HG02885 (cell line): ENCODE measurements around the gene S100P.
"Not testable (repeated sequence)": the region's sequence is repeated elsewhere in the genome, so short reads cannot be mapped to it uniquely, and the experiment has no call there.

Experiments used
- ATAC-seq: cut with Tn5 transposase; IDR thresholded peaks from one replicate; pipeline ENCODE4 v1.9.1; 2021; ENCODE audit warnings: mild to moderate bottlenecking; ENCODE audit not compliant: unreplicated experiment, poor library complexity

S100P gene

DNA sequence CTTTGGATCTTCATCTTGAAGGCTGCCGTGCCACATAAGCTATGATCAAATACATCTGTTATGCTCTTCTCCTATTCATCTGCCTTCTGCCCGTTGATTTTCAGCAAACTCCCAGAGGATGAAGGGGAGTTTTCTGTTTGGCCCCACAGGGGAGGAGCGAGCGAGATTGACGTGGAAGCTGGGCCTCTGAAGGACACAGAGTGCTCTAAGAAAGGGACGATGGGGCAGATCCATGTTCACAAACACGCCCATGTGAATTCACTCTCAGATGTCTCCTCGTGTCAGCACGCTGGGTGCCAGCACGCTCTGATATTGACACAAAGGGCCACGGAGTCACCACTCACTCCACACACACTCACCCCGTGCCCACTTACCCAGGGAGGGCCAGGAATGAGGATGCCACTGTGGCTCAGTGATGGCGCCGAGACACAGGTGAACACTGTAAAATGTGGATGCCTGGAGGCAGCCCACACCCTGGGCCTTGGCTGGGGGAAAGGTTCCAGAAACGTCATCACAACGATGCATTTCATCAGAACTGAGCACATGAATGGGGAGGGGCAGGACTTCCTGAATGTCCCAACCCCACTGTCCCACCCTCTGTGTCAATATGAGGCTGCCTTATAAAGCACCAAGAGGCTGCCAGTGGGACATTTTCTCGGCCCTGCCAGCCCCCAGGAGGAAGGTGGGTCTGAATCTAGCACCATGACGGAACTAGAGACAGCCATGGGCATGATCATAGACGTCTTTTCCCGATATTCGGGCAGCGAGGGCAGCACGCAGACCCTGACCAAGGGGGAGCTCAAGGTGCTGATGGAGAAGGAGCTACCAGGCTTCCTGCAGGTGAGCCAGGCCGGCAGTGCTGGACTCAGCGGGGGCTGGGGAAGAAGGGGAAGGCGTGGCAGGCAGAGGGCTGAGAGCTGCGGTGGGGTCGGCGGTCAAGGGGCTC, at the start of gene S100P:
TSS of gene S100P (plus strand) at position 648 of the 946 bp plus-strand sequence. CDS start at position 703, 55 bp downstream.
- ATAC-seq, result no peak

DNA sequence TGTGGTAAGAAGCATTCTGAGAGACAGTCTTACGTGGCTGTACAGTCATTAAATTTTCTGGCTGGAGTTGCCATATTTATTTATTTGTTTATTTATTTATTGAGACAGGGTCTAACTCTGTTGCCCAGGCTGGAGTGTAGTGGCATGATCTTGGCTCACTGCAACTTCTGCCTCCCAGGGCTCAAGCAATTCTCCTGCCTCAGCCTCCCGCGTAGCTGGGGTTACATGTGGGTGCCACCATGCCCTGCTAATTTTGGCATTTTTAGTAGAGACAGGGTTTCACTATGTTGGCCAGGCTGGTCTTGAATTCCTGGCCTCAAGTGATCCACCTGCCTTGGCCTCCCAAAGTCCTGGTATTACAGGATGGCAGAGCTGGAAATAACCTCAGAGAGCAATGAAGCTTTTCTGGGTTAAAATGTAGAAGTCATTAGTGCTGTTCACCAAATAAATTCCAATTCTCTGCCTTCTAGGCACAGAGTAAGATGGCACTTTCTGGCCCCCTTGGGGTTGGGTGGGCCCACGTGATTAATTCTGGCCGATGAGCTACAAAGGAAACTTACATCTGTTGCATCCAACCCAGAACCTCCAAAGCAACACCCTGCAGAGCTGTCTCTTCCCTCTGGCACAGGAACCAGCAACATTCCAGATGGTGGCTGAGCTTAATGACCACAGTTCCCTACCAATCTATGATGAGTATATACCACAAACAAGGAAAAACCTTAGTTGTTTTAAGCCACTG, 48.7 kb upstream of the S100P start:
- no peak for ATAC-seq

DNA sequence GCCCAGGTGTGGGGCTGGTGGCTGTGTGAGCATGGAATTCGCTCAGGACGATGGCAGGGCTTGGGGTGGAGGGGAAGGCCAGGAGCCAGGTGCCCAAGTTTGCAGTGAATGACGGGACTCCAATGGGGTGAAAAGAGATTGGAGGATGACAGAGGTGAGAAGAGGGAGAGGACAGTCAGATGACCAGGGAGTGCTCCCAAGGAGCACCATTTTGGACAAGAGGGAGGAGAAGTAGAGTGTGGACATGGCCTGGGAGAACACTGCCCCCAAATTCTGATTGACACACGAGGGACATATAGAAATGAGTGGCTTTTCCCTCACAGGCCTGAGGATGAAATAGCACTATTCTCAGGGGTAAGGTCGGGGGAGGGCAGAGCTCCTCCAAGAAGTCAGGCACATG, 46.5 kb upstream of the S100P start:
- no peak for ATAC-seq

DNA sequence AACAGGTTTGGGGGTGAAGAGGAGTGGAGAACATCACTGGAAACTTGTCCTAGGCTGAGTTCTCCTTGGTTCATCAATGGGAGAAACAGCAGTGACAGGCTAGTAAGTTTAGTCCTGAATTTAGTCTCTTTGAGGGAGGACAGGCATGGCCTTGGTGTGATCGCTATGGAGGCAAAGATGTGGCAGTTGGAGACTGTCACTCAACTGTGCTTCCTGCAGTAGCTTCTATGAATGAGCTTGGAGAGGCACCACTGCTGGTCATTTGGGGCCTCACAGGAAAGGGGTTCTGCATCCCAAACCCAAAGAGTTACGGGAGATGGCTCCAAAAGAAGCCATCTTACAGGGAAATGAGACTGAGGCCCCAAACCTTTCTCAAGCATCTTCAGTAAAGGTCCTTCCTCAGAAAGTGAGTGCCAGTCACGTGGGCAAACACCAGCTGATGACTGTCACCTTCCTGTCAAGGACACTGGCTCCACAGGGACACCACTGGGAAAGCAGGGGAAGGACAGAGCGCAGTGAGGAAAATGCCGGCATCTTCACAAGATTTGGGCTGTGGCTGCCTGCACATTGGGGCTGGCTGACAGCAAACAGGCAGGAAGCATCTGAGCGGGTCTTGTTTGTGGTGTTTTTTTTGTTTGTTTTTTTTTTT, 46.0 kb upstream of the S100P start:
- no peak for ATAC-seq

DNA sequence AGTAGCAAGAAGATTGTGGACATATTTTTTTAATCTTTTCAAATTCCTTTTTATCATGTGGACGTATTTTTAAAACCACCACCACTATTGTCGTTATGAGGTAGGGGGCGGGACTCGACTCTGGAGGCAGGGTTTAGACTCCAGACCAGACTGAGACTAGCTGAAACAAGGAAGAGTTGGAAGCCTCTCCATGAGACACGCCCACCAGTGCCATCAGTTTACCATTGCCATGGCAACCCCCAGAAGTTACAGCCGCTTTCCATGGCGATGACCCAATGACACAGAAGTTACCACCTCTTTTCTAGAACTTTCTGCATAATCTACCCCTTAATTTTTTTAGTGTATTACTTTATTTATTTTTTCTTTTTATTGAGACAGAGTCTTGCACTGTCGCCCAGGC, 44.5 kb upstream of the S100P start:
- ATAC-seq, result no peak

DNA sequence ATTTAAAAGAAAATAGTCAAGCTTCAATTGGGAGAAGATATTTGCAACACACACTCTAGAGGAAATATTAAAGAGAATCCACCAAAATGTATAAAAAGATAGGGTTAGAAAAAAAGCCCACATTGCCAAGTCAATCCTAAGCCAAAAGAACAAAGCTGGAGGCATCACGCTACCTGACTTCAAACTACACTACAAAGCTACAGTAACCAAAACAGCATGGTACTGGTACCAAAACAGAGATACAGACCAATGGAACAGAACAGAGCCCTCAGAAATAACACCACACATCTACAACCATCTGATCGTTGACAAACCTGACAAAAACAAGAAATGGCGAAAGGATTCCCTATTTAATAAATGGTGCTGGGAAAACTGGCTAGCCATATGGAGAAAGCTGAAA, 39.5 kb upstream of the S100P start:
- not testable (repeated sequence) for ATAC-seq

DNA sequence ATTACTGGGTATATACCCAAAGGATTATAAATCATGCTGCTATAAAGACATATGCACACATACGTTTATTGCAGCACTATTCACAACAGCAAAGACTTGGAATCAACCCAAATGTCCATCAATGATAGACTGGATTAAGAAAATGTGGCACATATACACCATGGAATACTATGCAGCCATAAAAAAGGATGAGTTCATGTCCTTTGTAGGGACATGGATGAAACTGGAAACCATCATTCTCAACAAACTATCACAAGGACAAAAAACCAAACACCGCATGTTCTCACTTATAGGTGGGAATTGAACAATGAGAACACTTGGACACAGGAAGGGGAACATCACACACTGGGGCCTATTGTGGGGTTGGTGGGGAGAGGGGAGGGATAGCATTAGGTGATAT, 38.4 kb upstream of the S100P start:
- not testable (repeated sequence) for ATAC-seq

DNA sequence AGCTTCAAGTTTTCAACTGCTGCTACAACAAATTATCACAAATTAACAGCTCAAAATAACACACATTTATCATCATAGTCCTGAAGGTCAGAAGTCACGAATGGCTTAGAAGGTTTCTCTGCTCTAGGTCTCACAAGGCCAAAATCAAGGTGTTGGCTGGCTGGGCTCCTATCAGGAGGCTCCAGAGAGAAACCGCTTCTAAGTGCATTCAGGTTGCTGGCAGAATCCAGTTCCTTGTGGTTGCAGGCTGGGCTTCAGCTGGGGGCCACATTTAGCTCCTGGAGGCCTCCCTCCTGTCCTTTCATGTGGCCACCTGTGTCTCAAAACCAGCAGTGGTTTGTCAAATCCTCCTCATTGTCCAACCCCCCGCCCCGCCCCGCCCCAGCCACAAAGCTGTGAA, 37.8 kb upstream of the S100P start:
- no peak for ATAC-seq

DNA sequence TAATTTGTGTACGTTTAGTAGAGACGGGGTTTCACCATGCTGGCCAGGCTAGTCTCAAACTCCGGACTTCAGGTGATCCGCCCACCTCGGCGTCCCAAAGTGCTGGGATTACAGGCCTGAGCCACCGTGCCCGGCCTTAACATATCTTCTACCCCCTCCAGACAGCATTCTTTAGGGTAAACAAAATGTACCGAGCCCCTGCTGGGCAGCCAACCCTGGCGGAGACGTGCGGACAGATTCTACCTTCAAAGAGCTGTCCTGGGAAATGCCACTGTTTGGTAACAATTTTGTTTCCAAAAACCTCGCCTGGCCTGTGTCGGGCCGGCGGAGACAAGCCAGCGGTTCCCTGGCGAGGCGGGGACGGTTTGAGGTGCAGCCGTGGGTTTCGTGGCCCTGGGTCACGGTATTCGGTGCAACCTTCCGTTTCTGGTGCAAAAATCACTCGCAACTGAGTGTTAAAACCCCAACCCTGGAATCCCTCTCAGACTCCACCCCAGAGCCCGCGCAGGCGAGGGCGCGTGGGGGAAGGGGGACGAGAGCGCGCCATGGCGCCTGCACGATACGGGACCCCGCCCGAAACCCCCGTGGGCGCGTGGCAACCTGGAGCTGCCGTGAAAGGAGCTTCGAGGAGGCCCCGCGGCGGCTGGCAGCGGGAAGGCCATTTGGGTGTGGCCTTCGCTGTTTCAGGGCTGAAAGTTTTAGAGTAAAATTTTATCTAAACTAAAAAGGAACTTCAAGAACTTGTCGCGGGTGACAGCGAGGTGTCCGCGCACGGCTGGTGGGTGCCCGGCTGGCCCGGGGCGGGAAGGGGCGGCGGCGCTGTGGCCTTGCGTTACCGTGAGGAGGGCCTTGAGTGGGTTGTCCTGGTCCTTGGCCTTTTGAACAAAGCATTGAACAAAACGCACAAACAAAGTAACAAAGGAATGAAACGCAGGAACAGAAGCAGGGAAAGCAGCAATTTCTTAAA, 36.2 kb upstream of the S100P start:
- ATAC-seq, result no peak

DNA sequence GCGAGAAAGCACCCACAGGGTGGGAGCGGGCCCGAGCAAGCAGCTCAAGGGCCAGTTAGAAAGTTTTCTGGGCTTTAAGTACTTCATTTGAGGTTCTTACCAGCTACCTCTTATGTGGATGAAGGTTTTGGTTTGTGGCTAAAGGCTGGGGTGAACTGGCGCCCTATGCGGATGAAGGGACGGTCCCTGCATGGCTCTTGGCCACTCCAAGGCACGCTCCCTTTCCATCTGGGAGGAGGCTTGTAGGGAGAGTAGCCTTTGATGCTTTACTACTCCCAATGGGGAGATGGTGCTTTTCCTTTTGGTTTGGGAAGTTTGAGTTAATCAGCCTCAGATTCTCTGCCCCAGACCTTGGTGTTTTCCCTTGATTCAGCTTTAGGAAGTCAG, 35.5 kb upstream of the S100P start:
- ATAC-seq, result no peak

DNA sequence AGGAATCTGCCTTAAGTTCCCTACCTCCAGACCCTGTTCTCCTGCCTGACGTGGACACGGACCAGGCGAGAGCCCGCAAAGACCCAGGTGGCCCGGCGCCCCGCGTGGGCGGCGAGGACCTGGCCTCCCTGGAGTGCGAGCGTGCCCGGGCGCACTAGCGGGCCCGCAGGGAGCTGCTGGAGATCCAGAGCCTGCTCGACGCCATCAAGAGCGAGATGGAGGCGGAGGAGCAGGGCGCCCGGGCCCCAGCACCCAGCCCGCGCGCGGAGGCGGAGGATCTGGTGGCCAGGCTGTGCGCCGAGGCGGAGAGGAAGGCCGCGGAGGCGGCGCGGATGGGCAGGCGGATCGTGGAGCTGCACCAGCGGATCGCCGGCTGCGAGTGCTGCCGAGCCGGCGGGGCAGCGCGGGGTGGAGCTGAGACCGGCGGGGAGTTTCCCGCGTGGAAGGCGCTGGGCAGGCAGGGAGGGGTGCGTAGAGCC, 35.0 kb upstream of the S100P start:
- ATAC-seq, result no peak

DNA sequence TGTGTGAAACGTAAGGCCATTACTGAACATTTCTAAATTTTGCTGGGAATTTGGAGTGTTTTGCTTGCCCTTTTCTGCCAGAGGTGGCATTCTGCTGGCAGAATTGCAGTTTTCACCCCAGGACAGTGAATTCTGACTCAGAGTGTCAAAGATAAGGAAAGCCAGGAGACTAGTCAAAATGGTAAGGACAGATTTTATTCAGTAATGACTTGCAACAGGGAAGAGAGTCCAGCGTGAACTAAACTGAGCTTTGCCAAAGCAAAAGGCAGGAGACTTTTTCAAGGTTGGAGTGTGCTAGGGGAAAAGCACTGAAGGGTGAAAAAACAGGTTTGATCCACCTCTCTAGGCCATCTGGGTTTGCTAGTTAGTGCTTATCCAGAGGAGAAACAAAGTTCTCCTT, 33.8 kb upstream of the S100P start:
- no peak for ATAC-seq

DNA sequence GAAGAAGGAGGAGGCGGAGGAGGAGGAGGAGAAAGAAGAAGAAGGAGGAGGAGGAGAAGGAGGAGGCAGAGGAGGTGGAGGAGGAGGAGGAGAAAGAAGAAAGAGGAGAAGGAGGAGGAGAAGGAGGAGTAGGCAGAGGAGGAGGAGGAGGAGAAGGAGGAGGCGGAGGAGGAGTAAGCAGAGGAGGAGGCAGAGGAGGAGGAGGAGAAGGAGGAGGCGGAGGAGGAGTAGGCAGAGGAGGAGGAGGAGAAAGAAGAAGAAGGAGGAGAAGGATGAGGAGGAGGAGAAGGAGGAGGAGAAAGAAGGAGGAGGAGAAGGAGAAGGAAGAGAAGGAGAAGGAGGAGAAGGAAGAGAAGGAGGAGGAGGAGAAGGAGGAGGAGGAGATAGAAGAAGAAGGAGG, 33.2 kb upstream of the S100P start:
- ATAC-seq, result no peak

DNA sequence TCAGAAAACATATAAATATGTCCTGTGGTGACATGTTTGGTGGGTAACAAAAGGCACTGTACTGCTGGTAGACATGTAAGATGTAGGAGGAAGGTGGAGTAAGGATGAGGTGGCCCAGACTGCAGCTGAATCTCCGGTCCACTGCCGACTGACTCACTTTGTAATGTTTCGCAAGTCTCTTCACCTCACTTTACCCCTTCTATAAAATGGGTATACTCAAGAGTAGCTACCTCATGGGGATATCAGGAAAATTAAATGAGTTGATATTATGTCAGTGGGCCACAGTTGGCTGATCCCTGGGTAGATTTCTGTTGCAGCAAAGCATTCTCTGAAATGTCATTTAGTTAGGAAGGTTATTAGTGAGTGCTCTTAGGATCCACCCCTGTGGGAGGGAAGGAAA, 31.1 kb upstream of the S100P start:
- ATAC-seq, result no peak

DNA sequence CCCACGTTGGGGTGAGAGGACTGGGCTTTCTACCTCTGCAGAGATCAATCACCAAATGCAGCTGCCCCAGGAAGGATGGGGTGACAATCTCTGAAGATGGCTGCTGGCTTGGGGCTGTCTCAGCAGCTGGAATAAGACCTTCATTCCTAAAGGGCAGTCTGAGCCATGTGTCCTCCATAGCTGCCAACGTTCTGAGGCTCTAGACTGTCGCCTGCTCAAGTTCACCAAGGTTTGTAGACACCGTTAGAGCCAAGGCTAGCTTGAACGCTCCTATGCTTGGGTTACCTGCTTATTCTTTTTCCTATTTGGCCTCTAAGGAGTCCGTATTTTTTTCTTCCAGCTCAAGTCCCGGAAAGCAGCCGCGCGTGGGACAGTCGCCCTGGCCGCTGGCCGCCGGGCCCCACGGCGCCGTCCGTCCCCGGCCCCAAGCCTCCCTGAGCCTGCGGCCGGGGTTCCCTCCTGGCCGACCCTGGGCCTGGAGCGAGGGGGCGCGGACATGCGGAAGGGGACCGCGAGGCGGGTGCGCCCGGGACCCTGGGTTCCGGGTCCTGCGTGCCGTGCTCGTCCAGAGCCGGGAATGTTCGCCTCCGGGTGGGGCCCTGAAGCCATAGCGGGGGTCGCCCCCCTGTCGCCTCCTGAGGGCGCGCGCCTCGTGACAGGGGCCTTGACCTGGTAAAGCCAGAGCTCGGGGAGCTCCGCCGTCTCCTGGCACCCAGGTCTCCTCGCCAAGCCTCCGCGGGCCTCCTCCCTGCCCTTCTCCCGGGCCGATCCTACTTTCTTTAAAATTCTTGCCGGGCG, 29.9 kb upstream of the S100P start:
- ATAC-seq, result no peak

DNA sequence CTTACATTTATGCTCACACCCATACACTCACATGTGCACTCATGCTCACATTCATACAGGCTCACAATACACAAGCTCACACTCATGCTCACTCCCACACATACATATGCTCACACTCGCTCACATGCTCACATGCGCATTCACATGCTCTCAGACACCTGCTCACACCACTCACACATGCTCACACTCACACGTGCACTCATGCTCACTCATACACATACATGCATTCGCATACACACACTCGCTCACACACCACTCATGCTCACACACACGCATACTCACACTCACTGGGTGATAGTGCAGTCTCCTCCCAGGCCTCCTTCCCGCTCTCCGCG, 28.4 kb upstream of the S100P start:
- ATAC-seq, result no peak

DNA sequence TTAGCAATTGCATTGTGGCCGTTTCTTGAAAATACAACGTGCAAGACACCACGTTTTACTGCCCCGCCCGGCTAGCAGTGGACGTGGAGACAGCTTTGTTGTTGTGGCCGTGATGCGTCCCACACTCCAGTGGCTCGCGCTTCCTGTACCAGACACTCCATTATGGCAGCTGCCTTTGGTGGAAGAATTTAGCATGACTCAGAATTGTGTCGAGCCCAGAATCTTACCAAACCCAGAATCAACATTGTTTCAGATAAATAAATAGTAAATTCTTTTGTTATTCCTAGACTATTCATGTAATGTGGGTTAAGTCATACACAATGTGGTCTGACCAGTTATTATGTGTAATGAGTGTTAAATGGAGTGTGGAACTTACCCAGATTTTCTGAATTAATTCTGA, 25.3 kb upstream of the S100P start:
- ATAC-seq, result no peak

DNA sequence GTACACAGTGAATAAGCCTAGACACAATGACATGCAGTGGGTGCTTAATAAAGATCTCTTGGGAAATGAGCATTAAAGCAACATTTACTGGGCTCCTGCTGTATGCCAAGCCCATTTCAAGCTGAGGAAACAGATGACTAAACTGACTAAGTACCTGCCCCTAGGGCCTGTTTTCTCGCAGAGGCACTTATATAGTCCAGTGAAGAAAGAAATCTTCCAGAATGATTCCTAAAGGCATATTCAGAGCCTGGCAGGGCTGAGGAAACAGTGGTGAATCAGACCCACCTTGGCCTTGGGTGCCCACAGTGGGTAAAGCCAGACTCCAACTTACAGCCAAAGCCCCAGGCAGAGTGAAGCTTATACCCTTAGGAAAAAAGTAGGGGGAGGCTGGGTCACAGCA, 22.0 kb upstream of the S100P start:
- no peak for ATAC-seq

DNA sequence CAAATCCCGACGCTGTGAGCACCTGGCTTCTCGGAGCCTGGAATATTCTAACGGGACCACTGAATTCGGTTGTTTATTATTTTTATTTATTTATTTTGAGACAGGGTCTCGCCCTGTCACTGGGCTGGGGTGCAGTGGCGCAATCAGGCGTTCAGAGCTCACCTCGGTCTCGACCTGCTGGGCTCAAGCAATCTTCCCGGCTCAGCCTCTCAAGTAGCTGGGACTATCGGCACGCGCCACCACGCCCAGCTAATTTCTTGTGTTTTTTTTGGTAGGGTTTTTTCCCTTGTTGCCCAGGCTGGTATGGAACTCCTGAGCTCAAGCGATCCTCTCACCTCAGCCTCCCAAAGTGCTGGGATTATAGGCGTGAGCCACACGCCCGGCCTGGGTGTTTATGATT, 21.5 kb upstream of the S100P start:
- no peak for ATAC-seq
